Middle frontal gyrus (tissue), 1 donor: ENCODE measurements around the gene SEC24D.
A peak's percentile ranks its signal among the peaks of the same experiment; 100 is the strongest.

Source experiments
- DNase-seq: peaks from one replicate; pipeline ENCODE4 v3.0.0-alpha.2; 2015; ENCODE audit warnings: low spot score; ENCODE audit errors: extremely low spot score

SEC24D gene

DNA sequence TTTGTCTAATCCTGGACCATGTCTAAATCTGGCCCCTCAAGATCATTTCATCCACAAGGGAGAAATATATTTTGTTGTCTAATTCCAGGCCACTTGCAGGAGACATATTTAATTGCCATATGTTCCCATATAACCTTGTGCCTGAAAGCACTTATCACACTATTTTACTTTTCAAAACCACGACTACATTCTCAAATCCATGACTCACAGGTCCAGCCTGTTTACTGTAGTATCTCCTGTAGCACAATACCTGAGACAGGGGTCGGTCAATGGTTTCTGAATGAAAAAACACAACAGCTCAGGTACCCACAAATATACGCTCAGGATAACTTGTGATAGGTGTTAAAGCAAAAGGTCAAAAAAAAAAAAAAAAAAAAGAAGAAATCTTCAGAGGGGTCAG lies 60.9 kb downstream of the SEC24D start:
- no peak for DNase-seq

- DNase-seq = no peak
Measured at GRCh38 chr4:118774321-118774720, 61.6 kb downstream of the SEC24D start.

- no peak for DNase-seq
Measured at GRCh38 chr4:118773429-118773792, 62.5 kb downstream of the SEC24D start.

- DNase-seq = no peak
Measured at GRCh38 chr4:118772767-118773428, 63.0 kb downstream of the SEC24D start.

DNA sequence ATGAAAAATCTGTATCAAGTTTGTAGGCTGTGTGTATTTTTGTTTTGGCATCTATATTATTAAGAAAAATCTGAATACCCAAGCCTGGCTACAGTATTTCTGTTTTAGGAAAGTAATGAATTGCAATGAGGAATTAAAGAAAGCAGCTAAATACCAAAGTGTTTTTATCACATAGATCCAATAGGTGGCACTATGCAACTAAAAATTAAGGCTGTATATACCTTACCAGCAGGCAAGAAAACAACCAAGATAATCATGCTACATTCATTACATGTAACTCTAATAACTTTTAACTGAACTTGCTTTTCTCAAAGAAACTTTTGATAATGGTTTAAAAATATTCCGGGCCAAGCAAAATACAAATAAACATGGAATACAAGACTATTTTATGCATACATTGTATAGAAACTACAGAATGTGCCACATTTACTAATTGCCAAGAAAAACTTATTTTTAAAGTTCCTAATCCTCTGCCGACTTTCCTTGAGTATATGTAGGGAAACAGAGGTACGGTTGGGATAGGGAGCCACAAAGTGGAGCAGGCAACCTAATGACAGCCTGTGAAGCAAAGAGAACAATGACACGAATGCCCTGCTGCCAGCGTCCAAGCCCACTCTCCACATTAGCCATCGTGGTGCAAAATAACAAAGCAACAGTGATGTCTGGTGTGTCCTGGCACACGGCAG lies 63.7 kb downstream of the SEC24D start:
- DNase-seq = peak; percentile 33

GRCh38 chr4:118770741-118771187 lies 65.2 kb downstream of the SEC24D start:
- DNase-seq = no peak

GRCh38 chr4:118769161-118769560 lies 66.8 kb downstream of the SEC24D start:
- DNase-seq = no peak

DNA sequence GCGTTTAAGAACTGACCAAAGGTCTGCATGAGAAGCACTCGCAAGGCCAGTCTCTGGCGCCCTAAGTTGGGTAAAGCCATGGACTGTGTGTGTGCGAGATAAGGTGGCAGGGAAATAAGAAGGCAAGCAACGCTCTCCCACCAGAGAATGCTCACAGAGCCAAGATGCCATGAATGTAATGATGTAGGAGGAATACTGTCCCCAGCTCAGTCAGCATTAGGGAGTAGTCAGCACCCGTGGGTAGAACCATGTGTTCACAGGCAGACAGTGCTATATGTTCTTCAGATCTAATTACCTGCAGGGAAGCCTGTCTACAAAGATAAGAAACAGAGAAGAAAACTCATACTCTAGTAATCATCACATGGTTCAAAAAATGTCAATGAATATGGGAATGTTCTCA lies 68.8 kb downstream of the SEC24D start:
- no peak for DNase-seq

DNA sequence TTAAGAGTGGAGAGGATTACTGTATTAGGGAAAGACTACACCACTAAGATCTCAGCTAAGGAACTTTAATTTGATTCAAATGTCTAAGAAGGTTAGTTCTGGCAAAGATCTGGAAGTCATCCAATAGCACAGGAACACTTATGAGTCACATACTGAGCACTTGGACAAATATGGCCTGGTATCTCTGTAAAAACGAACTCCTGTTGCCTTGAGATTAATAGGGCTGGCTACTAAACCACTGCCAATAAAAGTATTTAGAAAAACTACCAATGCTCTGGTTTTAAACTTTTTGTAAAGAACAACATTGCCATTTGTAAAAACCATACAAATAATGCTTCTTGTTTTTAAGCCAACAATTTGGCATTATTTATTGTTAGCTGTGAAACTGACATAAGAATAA lies 70.5 kb downstream of the SEC24D start:
- no peak for DNase-seq

GRCh38 chr4:118762730-118763477 lies 73.0 kb downstream of the SEC24D start:
- no peak for DNase-seq

DNA sequence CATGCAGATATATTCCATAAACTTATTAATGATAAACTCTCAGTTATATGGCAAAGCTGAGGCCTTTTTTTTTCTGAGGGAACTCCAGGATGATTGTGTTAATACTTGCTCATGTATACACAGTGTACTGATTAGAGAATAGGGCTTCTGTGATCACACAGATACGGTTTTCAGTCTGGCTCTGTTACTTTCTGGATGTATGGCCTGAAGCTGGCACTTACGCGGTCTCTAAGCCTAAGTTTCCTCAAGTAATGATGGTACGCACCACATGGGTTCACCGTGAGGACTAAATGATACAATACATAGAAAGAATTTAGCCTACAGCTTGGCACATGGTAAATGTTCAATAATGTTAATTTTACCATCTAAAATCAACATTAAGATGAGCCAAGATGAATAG lies 73.8 kb downstream of the SEC24D start:
- DNase-seq = no peak

GRCh38 chr4:118761397-118762016 lies 74.4 kb downstream of the SEC24D start:
- DNase-seq = no peak

- no peak for DNase-seq
Measured at GRCh38 chr4:118760493-118760892, 75.4 kb downstream of the SEC24D start.

DNA sequence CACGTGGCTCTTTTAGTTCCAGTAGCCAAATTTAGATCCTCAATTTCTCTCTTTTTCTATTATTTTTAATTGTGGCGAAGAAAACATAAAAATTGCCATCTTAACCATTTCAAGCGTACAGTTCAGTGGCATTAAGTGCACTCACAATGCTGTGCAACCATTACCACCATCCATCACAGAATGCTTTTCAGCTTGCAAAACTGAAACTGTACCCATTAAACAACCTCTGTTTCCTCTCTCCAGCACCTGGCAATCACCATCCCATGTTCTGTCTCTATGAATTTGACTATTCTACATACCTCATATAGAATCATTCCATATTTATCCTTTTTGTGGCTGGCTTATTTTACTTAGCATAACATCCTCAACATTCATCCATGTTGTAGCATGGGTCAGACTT lies 75.8 kb downstream of the SEC24D start:
- no peak for DNase-seq

DNA sequence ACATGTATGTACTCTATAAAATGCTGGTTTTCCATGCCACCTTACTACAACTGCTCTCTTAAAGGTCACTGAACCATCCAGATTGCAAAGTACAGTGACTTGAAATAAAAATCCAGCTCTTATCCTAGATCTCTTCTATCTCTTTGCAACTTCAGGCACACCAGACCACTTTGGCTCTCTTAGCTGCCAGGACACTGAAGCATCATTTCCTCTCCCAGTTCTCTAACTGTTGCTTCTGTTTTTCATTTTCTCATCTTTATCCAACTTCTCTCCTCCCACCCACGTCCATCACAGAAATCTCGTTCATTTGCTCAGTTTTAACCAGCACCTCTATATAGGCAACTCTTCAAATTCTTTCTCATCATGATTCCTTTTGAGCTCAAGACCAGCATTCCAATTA lies 76.4 kb downstream of the SEC24D start:
- no peak for DNase-seq

- DNase-seq = no peak
Measured at GRCh38 chr4:118758293-118758692, 77.6 kb downstream of the SEC24D start.

- no peak for DNase-seq
Measured at GRCh38 chr4:118757761-118758251, 78.1 kb downstream of the SEC24D start.

DNA sequence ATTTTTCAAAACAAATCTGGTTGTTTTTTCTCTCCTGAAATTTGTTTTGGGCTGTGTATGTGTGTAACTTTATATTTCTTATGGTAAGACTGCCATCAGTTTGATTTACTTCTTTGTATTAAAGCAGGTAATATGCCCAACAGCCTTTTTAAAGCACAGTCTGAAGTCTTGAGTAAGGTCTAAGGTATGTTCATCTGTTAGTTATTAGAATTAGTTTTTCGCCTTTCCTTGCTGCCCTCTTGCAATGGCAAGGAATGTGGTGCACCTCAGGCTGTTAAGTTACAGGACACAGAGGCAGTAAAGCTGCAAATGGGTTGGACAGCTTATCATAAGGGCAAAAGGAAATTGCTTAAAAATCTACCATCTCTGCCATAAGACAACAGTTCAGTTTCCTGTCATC lies 79.0 kb downstream of the SEC24D start:
- DNase-seq = no peak

GRCh38 chr4:118756429-118756828 lies 79.5 kb downstream of the SEC24D start:
- no peak for DNase-seq

DNA sequence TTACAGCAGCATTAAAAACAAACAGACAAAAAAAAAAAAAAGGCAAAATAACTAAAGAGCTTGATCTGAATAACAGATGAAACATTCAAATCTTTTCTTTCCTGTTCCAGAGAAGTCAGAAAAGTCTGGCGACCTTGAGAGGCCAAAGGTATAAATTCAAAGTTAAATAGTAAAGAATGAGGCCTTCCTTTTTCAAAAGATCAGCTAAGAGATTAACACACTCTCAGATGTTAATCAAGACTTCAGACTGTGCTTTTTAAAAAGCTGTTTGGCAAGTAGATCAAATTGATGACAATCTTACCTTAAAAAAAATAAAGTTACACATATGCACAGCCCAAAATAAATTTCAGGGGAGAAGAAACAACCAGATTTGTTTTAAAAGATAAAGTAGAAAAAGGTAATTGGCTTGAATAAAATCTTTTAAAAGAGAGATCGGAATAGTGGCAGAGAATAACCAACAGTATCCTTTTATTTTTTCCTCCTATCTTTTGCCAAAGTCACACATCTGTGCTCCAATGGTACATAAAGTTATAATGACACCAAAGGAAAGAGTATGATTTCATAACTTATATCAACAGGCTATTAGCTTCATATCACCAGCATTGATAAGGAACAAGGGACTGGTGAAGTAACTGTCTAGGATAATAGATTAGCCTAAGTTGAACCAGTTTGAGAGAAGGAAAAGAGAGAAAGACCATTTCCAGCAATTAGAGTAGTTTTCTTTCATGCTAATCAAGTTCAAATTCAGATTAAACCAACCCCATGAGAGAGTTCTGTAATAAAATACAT lies 80.3 kb downstream of the SEC24D start:
- no peak for DNase-seq

GRCh38 chr4:118754890-118755289 lies 81.0 kb downstream of the SEC24D start:
- DNase-seq = no peak
